ENCODE results near the gene METRNL.

The METRNL gene

GRCh38 chr17:83085103-83085502 is 5.7 kb downstream of the METRNL start:
- H3K4me3 ChIP-seq (ENCODE audit: control insufficient read depth in 1 of 7, extremely low read depth in 1 of 7, insufficient read depth in 4 of 7, low read depth in 2 of 7, low read length in 6 of 7): no peak overlapping the region
- H3K27ac ChIP-seq (ENCODE audit: insufficient read depth in 1 of 2, low read depth in 1 of 2, low read length in 2 of 2, poor library complexity in 1 of 2, severe bottlenecking in 2 of 2): no peak overlapping the region
- DNase-seq: no peak
- WGBS (ENCODE audit: insufficient coverage): 96% methylated on average over 21 of the region's 22 CpGs
- CTCF ChIA-PET: interaction anchor here (1.0 kb wide), 1 partner anchor 99 kb away, joined by 3 read pairs; no protein-coding TSS in a partner anchor
- peaks cover 0 to 11% (median 3%) of the 10 kb centered on the region in 5 experiments for H3K27me3 ChIP-seq (replicated peaks in 2 of 5; ENCODE audit: control insufficient read depth in 4 of 5, insufficient read depth in 5 of 5, low read length in 4 of 5)
- peaks cover 0 to 25% (median 2%) of the 10 kb centered on the region in 4 experiments for H3K36me3 ChIP-seq (ENCODE audit: control insufficient read depth in 4 of 4, insufficient read depth in 4 of 4, low read length in 3 of 4)
- POLR2A ChIA-PET: no interaction called here
- peaks cover 6 to 55% (median 36%) of the 10 kb centered on the region in 4 experiments for H3K4me1 ChIP-seq (ENCODE audit: control extremely low read depth in 1 of 4, control insufficient read depth in 4 of 4, insufficient read depth in 4 of 4, low read length in 3 of 4)
- H3K9me3 ChIP-seq (ENCODE audit: control extremely low read depth in 1 of 5, control insufficient read depth in 4 of 5, insufficient read depth in 2 of 5, low read depth in 1 of 5, low read length in 4 of 5): no peaks in the 10 kb centered on the region

- peaks cover 0 to 11% (median 3%) of the 10 kb centered on the region in 5 experiments for H3K27me3 ChIP-seq (replicated peaks in 2 of 5; ENCODE audit: control insufficient read depth in 4 of 5, insufficient read depth in 5 of 5, low read length in 4 of 5)
- ChIA-PET POLR2A (interaction anchor here (0.9 kb wide), 1 partner anchor 12 kb away, joined by 3 read pairs; no protein-coding TSS in a partner anchor), CTCF (interaction anchor here (1.0 to 1.7 kb wide), 2 partner anchors 98 to 122 kb away, joined by 3 to 7 read pairs; no protein-coding TSS in a partner anchor)
- DNase-seq: no peak
- no peak overlapping the region for H3K27ac ChIP-seq (ENCODE audit: insufficient read depth in 1 of 2, low read depth in 1 of 2, low read length in 2 of 2, poor library complexity in 1 of 2, severe bottlenecking in 2 of 2)
- H3K9me3 ChIP-seq (ENCODE audit: control extremely low read depth in 1 of 5, control insufficient read depth in 4 of 5, insufficient read depth in 2 of 5, low read depth in 1 of 5, low read length in 4 of 5): no peaks in the 10 kb centered on the region
- 96% methylated on average over 25 of the region's 25 CpGs for WGBS (ENCODE audit: insufficient coverage)
- H3K4me3 ChIP-seq (ENCODE audit: control insufficient read depth in 1 of 7, extremely low read depth in 1 of 7, insufficient read depth in 4 of 7, low read depth in 2 of 7, low read length in 6 of 7): no peak overlapping the region
- H3K4me1 ChIP-seq (ENCODE audit: control extremely low read depth in 1 of 4, control insufficient read depth in 4 of 4, insufficient read depth in 4 of 4, low read length in 3 of 4): peaks cover 6 to 55% (median 35%) of the 10 kb centered on the region in 4 experiments
- H3K36me3 ChIP-seq (ENCODE audit: control insufficient read depth in 4 of 4, insufficient read depth in 4 of 4, low read length in 3 of 4): peaks cover 0 to 28% (median 2%) of the 10 kb centered on the region in 4 experiments
Measured at GRCh38 chr17:83085526-83086198, 6.3 kb downstream of the METRNL start.

- peaks cover 0 to 9% (median 3%) of the 10 kb centered on the region in 5 experiments for H3K27me3 ChIP-seq (replicated peaks in 2 of 5; ENCODE audit: control insufficient read depth in 4 of 5, insufficient read depth in 5 of 5, low read length in 4 of 5)
- H3K4me1 ChIP-seq (ENCODE audit: control extremely low read depth in 1 of 4, control insufficient read depth in 4 of 4, insufficient read depth in 4 of 4, low read length in 3 of 4): peaks cover 6 to 50% (median 29%) of the 10 kb centered on the region in 4 experiments
- CTCF ChIA-PET: interaction anchor here (1.7 kb wide), 1 partner anchor 123 kb away, joined by 7 read pairs; no protein-coding TSS in a partner anchor
- DNase-seq: no peak
- 94% methylated on average over 15 of the region's 18 CpGs for WGBS (ENCODE audit: insufficient coverage)
- POLR2A ChIA-PET: interaction anchor here (0.9 kb wide), 1 partner anchor 11 kb away, joined by 3 read pairs; no protein-coding TSS in a partner anchor
- H3K9me3 ChIP-seq (ENCODE audit: control extremely low read depth in 1 of 5, control insufficient read depth in 4 of 5, insufficient read depth in 2 of 5, low read depth in 1 of 5, low read length in 4 of 5): no peaks in the 10 kb centered on the region
- H3K4me3 ChIP-seq (ENCODE audit: control insufficient read depth in 1 of 7, extremely low read depth in 1 of 7, insufficient read depth in 4 of 7, low read depth in 2 of 7, low read length in 6 of 7): no peak overlapping the region
- H3K27ac ChIP-seq (ENCODE audit: insufficient read depth in 1 of 2, low read depth in 1 of 2, low read length in 2 of 2, poor library complexity in 1 of 2, severe bottlenecking in 2 of 2): no peak overlapping the region
- H3K36me3 ChIP-seq (ENCODE audit: control insufficient read depth in 4 of 4, insufficient read depth in 4 of 4, low read length in 3 of 4): peaks cover 0 to 30% (median 2%) of the 10 kb centered on the region in 4 experiments
Measured at GRCh38 chr17:83086199-83086880, 6.9 kb downstream of the METRNL start.

- POLR2A ChIA-PET: no interaction called here
- WGBS (ENCODE audit: insufficient coverage): 97% methylated on average over 23 of the region's 39 CpGs
- H3K4me1 ChIP-seq (ENCODE audit: control extremely low read depth in 1 of 4, control insufficient read depth in 4 of 4, insufficient read depth in 4 of 4, low read length in 3 of 4): peaks cover 5 to 42% (median 21%) of the 10 kb centered on the region in 4 experiments
- H3K36me3 ChIP-seq (ENCODE audit: control insufficient read depth in 4 of 4, insufficient read depth in 4 of 4, low read length in 3 of 4): peaks cover 0 to 31% (median 2%) of the 10 kb centered on the region in 4 experiments
- H3K4me3 ChIP-seq (ENCODE audit: control insufficient read depth in 1 of 7, extremely low read depth in 1 of 7, insufficient read depth in 4 of 7, low read depth in 2 of 7, low read length in 6 of 7): no peak overlapping the region
- no peak for DNase-seq
- peaks cover 0 to 2% (median under 1%) of the 10 kb centered on the region in 5 experiments for H3K27me3 ChIP-seq (replicated peaks in 2 of 5; ENCODE audit: control insufficient read depth in 4 of 5, insufficient read depth in 5 of 5, low read length in 4 of 5)
- H3K9me3 ChIP-seq (ENCODE audit: control extremely low read depth in 1 of 5, control insufficient read depth in 4 of 5, insufficient read depth in 2 of 5, low read depth in 1 of 5, low read length in 4 of 5): no peaks in the 10 kb centered on the region
- CTCF ChIA-PET: interaction anchor here (1.7 kb wide), 1 partner anchor 124 kb away, joined by 7 read pairs; no protein-coding TSS in a partner anchor
- H3K27ac ChIP-seq (ENCODE audit: insufficient read depth in 1 of 2, low read depth in 1 of 2, low read length in 2 of 2, poor library complexity in 1 of 2, severe bottlenecking in 2 of 2): no peak overlapping the region
Measured at GRCh38 chr17:83086907-83087787, 7.7 kb downstream of the METRNL start.

GRCh38 chr17:83087788-83088360 is 8.5 kb downstream of the METRNL start:
- POLR2A ChIA-PET: no interaction called here
- no peak for DNase-seq
- CTCF ChIA-PET: no interaction called here
- WGBS (ENCODE audit: insufficient coverage): 97% methylated on average over 26 of the region's 31 CpGs
- H3K9me3 ChIP-seq (ENCODE audit: control extremely low read depth in 1 of 5, control insufficient read depth in 4 of 5, insufficient read depth in 2 of 5, low read depth in 1 of 5, low read length in 4 of 5): no peaks in the 10 kb centered on the region
- no peak overlapping the region for H3K27ac ChIP-seq (ENCODE audit: insufficient read depth in 1 of 2, low read depth in 1 of 2, low read length in 2 of 2, poor library complexity in 1 of 2, severe bottlenecking in 2 of 2)
- H3K4me1 ChIP-seq (ENCODE audit: control extremely low read depth in 1 of 4, control insufficient read depth in 4 of 4, insufficient read depth in 4 of 4, low read length in 3 of 4): peaks cover 0 to 36% (median 20%) of the 10 kb centered on the region in 4 experiments
- H3K4me3 ChIP-seq (ENCODE audit: control insufficient read depth in 1 of 7, extremely low read depth in 1 of 7, insufficient read depth in 4 of 7, low read depth in 2 of 7, low read length in 6 of 7): no peak overlapping the region
- H3K36me3 ChIP-seq (ENCODE audit: control insufficient read depth in 4 of 4, insufficient read depth in 4 of 4, low read length in 3 of 4): peaks cover 0 to 34% (median 3%) of the 10 kb centered on the region in 4 experiments
- no peaks in the 10 kb centered on the region for H3K27me3 ChIP-seq (replicated peaks in 2 of 5; ENCODE audit: control insufficient read depth in 4 of 5, insufficient read depth in 5 of 5, low read length in 4 of 5)

GRCh38 chr17:83088451-83088850 is 9.0 kb downstream of the METRNL start:
- Histone ChIP-seq H3K9me3 (ENCODE audit: control extremely low read depth in 1 of 5, control insufficient read depth in 4 of 5, insufficient read depth in 2 of 5, low read depth in 1 of 5, low read length in 4 of 5) (no peaks in the 10 kb centered on the region), H3K4me3 (ENCODE audit: control insufficient read depth in 1 of 7, extremely low read depth in 1 of 7, insufficient read depth in 4 of 7, low read depth in 2 of 7, low read length in 6 of 7) (no peak overlapping the region), H3K4me1 (ENCODE audit: control extremely low read depth in 1 of 4, control insufficient read depth in 4 of 4, insufficient read depth in 4 of 4, low read length in 3 of 4) (peaks cover 0 to 30% (median 16%) of the 10 kb centered on the region in 4 experiments), H3K27ac (ENCODE audit: insufficient read depth in 1 of 2, low read depth in 1 of 2, low read length in 2 of 2, poor library complexity in 1 of 2, severe bottlenecking in 2 of 2) (no peak overlapping the region), H3K27me3 (replicated peaks in 2 of 5; ENCODE audit: control insufficient read depth in 4 of 5, insufficient read depth in 5 of 5, low read length in 4 of 5) (no peaks in the 10 kb centered on the region), H3K36me3 (ENCODE audit: control insufficient read depth in 4 of 4, insufficient read depth in 4 of 4, low read length in 3 of 4) (peaks cover 0 to 40% (median 4%) of the 10 kb centered on the region in 4 experiments)
- CTCF ChIA-PET: no interaction called here
- WGBS (ENCODE audit: insufficient coverage): 100% methylated on average over 2 of the region's 13 CpGs
- POLR2A ChIA-PET: no interaction called here
- no peak for DNase-seq

All from common myeloid progenitor, CD34-positive (primary cell).